Epidermal melanocyte (primary cell): Measurements from ENCODE around the gene MEGF11.

ENCODE experiments used
- DNase-seq: peaks from one replicate; pipeline ENCODE4 v3.0.0; 2011; ENCODE audit warnings: low spot score; ENCODE audit not compliant: insufficient read length

Gene MEGF11

DNA sequence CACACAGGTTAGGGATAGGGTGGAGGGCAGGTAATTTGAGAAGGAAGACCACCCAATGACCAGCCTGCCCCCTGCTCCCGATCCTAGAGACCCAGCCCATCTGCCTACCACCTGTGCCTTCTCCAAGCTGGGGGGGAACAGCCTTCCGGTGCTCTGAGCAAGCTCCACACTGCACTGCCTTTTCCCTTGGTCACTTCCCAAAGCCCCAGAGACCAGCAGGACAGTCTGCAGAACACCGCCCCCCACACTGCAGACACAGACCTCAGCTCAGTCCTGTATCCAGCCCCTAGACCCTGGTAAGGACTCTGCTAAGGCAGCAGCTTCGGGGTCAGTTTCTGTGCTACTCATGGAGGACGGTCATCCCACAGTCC, 156.9 kb downstream of the MEGF11 start:
- DNase-seq, result no peak

DNA sequence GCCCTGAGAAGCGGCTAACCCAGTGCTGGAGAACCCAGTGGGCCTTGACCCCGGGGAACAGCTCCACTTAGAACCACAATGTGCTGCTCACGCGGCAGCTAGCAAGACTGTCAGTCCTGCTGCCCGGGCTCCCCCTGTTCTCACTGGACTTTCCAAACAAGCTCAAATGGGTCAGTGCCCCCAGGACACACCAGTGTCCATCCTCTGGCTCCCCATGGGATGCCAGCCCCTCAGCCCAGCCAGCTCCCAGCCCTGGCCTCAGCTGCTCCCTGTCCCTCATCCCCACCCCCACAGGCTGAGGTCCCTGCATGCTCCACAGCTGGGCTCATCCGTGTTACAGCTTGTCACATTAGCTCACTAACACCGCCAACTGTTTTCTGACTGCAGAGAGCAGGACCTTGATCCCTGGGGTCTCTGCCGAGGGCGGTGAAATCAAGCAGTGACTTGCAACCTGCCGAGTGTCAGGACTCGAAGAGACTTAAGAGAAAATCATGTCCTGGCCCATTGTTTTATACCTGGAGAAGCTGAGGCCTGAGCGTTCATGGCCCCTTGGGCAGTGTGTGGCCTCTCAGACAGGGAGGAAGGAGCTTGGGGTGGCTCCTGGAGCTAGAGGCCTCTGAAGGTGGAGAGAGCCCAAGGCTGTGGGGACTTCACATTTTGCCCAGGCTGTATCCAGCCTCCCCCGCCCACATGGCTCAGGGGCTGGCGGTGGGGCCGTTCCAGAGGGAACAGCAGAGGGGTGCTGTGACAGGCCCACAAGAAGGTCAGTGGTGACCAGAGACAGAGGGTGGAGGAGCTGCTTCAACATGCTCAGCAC, 157.5 kb downstream of the MEGF11 start:
- no peak for DNase-seq

DNA sequence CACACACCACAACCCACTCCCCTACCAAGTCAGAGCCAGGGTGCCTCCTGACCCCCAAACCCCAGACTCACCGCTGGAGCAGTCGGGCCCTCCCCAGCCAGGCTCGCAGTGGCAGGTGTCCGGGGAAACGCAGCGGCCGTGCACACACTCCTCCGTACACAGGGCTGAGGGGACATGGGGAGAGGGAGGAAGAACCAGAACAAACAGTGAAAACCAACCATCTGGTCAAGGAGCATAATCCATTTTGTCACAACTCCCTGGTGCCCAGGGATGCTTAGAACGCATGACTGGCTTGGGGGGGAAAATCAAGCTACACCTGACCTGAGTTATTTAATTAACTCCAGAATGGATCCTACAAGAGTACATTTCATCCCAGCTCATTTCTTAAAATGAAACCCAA, 159.2 kb downstream of the MEGF11 start:
- no peak for DNase-seq

- DNase-seq, result no peak
Observed at GRCh38 chr15:66092053-66093016, 161.2 kb downstream of the MEGF11 start.

DNA sequence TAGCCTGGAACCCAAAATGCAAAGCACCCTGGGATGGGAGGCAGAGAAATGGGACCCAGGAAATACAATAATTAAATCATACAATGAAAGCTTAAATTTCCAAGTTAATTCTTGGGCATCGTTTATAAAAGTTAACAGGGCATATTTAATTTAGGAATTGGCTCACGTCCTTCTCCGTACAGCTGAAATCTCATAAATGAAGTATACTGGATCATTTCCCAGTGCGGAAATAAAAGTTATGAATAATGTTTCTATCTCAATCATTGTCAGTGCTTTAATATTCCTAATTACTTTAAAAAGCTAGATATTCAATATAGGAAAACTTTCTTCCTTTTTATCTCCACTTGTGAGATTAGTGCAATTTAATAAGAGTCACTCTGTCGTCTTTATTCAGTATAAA, 164.0 kb downstream of the MEGF11 start:
- no peak for DNase-seq

DNA sequence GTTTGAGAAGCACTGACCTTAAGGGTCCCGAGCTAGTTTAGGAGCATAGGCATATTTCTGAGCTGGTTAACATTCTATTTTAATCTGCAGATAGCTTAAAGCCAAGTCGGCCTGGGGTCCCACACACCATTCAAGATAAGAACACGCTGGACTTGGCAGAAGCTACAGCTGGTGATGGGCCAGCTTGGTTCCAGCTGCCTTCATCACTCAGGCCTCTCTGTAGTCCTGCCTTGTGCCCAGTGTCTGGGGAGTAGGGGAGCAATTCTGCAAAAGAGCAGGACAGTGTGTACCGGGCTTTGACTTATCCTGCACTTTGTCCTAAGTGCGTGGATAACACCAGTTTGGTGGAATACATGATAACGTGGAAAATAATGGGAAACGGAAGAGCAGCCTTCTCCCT, 164.5 kb downstream of the MEGF11 start:
- no peak for DNase-seq

GRCh38 chr15:66085128-66085527, 168.4 kb downstream of the MEGF11 start:
- no peak for DNase-seq

- DNase-seq, result no peak
Observed at GRCh38 chr15:66084704-66085103, 168.8 kb downstream of the MEGF11 start.

DNA sequence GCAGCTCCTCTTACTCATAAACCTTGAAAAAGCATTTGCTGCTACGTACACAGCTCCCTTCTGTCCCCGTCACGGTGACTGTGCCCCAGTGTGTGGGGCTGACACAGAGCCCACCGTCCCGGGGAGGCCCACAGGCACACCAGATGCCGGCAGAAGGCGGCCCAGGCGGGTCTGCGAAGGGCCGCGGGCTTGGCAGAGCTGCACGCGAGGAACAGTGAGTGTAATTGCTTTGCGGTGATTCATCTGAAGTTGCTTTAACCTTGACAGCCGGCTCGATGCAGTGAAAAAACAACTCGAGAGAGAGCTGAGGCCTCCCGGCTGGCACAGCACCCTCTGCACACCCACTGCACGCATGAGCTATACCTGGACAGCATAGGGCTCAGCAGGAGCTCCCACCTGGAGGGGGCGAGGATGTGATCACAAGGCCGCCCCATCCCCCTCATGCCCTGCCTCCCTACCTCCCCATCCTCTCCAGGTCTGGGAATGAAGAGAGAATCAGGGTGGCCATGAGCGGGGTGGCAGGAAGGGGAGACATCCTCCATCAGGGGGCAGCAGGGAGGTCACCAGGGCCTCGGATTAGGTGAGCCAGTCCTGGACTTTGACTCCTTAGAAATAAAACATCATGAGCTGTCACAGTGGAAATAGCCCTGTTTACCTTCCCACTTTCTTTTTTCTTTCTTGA, 172.7 kb downstream of the MEGF11 start:
- no peak for DNase-seq

- no peak for DNase-seq
Observed at GRCh38 chr15:66078929-66079275, 174.6 kb downstream of the MEGF11 start.

DNA sequence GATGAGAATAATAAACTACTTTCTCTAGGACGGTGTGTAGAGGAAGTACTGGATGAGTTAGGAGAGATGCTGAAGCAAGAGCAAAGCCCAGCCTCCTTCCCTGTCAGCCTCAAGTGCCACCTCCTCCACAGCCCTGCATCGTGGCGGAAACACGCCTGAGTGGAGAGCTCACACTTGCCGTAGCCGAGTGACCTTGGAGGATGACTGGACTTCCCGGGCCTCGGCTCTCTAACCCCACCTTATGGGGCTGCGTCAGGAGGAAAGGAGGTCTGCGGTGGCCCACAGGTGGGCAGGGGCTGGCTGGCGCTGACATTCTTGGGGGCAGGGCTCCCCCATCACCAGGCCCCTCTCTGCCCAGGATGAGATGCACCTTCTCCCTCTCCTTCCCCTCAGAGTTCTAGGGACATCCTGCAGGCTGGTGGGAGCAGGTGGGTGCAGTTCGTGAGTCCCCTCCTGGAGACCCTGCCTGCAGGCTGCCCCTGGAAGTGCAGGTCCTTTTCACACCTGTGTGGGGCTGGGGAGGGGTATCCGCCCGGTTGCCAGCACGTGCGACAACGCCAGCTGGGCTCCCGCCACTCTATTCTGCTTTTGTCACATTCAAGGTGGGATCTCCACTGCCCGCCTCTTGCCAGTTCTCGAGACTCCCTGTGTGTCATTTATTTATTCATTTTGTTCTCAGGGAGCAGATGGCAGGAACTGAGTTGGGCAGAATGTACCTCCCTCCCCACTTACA, 175.2 kb downstream of the MEGF11 start:
- DNase-seq, result no peak

DNA sequence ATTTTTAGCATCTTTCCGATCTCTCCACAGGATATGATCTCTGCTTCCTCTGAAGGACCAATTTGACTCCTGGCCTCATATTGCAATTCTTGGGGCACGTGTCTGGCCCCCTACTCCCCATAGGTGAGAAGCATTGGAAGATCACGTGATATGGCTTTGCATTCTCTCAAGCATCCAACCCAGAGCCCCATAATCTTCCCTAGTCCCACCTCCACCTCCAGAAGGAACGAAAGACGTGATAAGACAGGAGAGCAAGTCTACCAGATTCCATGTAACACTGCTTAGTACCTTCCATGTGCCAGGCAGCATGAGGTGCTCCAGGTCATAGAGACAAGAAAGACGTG, 176.3 kb downstream of the MEGF11 start:
- DNase-seq, result no peak

GRCh38 chr15:66076591-66077319, 176.8 kb downstream of the MEGF11 start:
- DNase-seq, result no peak

DNA sequence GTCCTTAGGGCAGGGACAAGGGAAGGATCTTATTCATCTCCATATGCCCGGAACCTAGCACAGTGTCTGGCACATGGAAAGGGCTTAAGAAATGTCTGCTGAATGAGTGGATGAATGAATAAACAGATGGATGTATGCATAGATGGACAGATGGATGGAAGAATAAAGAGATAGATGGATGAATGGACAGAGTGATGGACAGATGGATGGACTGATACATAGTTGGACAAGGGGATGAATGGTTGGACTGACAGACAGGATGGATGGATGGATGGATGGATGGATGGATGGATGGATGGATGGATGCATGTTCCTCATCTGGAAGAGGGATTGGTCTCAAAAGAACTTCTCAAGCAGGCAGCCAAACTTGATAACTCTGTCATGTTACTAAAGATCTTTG, 177.6 kb downstream of the MEGF11 start:
- DNase-seq, result no peak

GRCh38 chr15:66072616-66073361, 180.8 kb downstream of the MEGF11 start:
- DNase-seq, result no peak

DNA sequence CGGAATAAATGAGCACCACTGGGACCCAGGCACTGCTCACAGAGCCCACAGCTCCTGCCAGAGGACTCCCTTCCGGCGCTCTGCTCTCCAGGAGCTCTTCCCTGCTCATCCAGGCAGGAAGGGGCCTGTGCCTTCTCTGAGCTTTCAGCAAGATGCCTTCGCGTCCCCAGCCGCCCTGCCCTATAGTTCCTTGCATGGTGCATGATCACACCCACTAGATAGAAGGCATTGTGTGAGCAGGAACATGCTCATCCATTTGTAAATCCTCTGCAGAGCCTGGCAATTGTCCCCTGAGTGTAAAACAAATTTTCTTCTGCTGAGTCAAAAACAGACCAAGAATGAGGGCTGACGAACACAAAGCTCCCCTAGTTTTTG, 181.6 kb downstream of the MEGF11 start:
- no peak for DNase-seq

DNA sequence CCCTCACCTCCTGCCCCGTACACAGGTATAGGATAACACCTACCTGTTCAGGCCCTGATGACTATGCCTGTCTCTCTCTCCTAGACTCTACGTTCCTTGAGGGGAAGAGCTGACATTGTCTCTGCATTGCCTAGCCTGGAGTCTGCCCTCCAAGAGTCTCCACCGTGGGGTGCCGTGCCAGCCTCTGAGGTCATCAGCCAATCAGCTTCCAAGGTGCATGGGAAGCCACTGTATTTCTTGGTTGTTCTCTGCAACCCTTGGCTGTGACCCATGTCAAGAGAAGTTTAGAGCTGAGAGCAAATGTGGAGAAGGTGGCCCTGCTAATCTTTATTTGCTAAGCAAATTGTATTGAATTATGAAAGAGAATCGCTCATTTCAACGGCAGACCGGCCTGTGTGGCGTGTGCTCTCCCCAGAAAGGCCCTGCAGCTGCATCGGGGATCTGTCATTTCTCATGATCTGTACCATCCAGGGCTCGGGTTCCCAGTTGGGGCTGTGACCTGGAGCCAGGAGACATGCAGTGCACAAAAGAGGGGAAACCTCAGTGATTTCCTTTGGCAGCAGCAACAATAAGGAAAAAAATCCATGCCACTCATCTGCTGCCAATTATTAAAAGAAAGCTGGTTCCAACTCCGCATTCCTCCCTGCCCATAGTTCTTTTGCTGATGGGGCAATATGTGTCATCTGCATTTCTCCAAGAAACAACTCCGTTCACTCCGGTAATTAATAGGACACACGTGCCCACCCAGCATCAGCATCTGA, 182.2 kb downstream of the MEGF11 start:
- no peak for DNase-seq

DNA sequence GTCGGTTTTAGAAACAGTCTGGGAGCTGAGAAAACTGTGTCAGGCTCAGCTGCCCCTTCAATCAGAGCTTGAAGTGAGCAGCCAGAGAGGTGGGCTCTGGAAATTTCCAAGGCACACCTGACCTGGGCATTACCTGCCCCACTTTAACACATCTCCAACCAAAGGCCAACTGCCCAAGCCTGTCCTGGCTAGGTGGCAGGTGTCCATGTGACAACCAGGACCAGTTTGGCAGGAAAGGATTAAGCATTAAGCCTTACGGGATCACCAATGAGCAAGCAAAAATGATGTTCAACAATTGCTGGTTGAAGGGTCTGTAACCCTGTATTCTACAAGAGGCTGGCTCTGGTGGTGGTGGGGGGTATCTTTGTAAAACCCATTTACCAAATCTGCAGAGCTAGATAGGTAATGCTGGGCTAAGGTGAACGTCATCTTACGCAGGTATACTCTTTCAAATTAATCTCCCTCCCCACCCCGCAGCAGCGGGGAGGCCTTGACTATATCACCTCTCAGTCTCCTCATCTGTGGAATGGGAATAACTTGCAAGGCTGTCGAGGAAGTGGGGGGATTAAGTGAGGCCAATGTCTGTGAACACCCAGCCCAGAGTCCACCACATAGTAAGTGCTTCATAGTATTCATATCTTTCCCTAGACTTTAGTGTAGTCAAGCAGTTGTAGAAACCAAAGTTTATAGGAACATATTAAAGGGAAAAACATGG, 183.2 kb downstream of the MEGF11 start:
- no peak for DNase-seq

DNA sequence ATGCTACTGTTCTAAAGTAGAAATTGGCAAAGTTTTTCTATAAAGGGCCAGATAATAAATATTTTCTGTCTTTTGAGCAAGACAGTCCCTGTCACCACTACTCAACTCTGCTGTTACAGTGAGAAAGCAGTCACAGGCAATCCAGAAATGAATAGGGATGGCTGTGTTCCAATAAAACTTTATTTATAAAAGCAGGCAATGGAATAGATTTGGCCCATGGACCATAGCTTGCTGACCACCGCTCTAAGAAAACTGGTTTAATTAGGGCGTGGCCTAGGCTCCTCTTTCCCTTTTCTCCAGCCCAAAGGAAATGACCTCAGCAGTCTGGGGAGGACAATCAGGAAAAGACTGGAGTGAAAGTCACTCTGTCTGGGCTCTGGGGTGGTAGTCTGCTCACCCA, 183.8 kb downstream of the MEGF11 start:
- no peak for DNase-seq
